Measurements from ENCODE around the gene ZMIZ1.
"Not testable (repeated sequence)": the region's sequence is repeated elsewhere in the genome, so short reads cannot be mapped to it uniquely, and the experiment has no call there.

The ZMIZ1 gene

DNA sequence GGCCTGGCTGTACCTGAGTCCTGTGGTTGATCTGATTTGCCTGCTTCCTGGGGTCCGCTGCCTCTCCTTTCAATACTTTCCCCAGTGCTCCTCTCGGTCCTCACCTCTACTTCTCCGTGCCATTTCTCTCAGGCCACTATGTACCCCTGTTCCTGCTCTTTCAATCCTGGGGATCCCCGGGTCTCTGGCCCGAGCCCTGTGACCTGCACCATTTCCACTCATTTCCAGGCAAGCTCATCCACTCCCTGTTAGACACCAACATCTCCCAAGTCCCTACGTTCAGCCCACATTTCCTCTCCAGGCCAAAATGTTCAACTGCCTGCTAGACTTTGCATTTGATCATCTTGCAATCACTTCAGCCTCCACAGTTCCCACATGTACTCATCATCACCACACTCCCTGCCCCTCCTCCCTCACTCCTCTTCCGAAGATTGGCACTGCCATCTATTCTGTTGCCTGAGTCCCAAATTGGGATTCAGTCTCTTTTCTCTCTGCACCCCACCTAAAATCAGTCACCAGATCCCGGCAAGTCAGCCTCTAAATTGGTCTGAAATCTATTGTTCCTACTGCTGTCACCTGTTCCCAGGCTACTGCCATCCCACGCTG is 34.4 kb upstream of the ZMIZ1 start:
- no peak for DNase-seq

- DNase-seq, result not testable (repeated sequence)
These were observed 32.4 kb upstream of the ZMIZ1 start for GRCh38 chr10:79036416-79036815.

GRCh38 chr10:79038104-79038840 is 30.5 kb upstream of the ZMIZ1 start:
- no peak for DNase-seq

GRCh38 chr10:79038841-79039201 is 29.9 kb upstream of the ZMIZ1 start:
- no peak for DNase-seq

- no peak for DNase-seq
These were observed 25.9 kb upstream of the ZMIZ1 start for GRCh38 chr10:79042639-79043411.

DNA sequence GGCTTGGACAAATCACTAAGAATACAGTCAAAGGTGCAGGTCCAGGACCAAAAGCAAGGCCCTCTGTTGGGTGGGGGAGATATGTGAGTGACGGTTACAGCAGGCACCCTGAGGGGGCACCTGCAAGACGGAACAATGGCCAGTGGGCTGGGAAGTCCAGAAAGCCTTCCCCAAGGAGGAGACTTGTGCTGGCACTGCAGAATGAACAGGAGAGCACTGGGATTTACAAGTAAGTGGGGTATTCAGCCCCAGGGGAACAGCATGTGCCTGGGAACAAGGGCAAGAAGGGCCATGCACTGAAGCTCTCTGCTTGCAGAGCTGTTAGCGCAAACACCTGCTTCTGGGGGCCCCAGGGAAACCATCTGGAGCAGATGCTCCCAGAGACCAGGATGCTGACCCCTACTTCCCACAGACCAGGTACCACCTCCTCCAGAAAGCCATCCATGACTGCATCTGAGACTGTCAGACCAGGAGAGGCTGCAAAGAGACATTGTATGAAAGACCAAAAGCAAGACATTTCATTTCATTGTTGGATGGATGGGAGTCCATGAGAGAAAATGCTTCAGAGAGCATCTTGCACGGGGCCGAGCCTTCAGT is 24.6 kb upstream of the ZMIZ1 start:
- DNase-seq, result no peak

- DNase-seq, result no peak
These were observed 23.9 kb upstream of the ZMIZ1 start for GRCh38 chr10:79044846-79045245.

- DNase-seq, result no peak
These were observed 23.1 kb upstream of the ZMIZ1 start for GRCh38 chr10:79045566-79046175.

DNA sequence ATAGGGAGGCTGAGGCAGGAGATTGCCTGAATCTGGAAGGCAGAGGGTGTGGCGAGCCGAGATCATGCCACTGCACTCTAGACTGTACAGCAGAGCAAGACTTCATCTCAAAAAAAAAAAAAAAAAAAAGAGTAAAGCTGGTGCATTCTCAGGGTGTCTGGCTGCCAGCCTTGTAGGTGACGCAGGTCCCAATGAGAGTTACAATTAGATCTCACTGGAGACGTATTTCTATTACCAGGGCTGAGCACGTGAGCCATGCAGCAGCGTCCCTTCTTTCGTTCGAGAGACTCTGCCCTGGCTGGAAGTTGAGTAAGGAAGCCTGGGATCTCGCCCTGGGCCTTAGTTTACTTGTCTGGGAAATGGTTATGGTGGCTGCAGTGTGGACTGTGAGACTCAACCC is 22.4 kb upstream of the ZMIZ1 start:
- DNase-seq, result no peak

GRCh38 chr10:79046741-79047583 is 21.8 kb upstream of the ZMIZ1 start:
- no peak for DNase-seq

DNA sequence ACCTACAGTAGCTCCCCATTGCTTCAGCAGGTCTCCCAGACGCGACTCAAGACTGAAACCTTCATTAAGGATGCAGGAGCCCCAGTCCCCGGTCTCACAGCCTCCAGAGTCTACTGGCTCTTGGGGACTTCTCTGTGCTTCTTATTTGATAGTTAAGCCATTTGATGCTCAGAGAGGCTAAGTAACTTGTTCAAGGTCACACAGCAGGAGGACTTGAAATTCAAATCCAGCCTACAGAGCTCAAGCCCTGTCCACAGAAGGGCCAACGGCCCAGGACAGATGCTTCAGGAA is 21.2 kb upstream of the ZMIZ1 start:
- DNase-seq, result no peak

DNA sequence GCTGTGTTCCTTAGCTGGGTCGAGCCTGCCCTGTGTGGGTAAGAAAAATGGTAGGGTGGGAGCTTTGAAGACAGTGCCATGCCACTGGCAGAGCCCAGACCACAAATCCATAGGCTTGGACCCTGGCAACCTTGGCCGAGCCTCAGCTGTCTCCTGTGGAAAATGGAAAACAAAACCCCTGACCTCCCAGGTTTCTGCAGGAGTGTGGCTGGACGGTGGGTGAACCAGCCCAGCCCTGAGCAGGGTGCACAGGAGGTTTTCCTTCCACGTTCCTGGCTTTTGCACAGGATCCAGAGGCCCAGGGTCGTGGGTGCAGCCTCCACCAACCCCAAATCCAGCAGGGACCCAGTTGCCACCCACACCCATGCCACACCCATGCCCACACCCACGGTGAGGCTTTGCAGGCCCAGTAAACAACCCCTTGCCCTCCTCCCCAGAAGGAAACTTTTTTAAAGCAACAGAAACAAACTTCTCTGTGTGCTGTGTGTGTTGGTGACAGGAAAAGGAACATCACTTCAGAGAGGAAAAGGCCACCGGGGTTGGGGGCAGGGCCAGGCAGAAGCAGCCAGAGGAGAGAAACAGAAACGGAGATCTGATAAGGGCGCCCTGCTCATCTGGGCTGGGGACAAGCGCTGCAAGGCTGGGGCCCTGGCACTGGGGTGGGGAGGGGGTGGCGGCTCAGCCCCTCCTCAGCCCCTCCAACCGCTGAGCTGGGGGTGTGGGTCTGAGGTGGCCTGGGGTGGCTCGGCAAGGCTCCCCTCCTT is 20.7 kb upstream of the ZMIZ1 start:
- DNase-seq, result peak; percentile 34

- DNase-seq, result no peak
These were observed 19.9 kb upstream of the ZMIZ1 start for GRCh38 chr10:79048639-79049550.

DNA sequence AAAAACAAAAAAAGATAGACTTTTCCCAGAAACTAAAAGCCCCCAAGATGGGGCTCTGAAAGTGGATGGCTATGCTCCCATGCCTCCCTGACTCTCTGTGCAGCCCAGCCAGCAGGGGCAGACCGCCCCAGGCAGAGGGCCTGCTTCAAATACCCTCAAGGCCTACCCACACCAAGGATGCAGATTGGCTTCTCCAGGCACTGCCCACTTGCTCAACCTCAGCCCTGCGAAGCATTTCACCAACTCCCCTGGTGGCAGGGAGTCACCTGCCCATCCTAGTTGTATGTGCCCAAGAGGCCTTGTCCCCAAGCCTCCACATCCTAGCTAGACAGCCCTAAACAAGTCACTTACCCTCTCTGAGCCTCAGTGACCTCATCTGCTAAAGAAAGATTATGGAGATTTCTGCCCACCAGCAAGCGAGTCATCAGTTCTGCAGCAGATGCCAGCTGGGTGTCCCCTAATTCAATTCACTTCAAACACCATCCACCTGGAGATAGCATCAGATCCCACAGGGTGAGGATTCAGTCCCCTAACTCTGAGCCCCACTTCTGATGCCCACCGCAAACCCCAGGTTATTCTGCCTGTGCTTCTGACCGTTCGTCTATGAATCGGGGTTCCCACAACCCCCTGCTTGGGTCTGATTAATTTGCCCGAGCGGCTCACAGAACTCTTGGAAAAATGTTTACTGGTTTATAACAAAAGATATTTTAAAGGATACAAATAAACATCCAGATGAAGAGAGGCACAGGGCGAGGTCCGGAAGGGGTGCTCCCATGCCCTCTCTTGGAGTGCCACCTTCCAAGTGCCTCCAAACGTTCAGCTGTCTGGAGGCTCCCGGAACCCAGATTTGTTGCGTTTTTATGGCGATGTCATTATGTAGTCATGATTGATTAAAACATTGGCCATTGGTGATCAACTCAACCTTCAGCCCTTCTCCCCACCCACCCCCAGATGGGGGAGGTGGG is 18.6 kb upstream of the ZMIZ1 start:
- no peak for DNase-seq

DNA sequence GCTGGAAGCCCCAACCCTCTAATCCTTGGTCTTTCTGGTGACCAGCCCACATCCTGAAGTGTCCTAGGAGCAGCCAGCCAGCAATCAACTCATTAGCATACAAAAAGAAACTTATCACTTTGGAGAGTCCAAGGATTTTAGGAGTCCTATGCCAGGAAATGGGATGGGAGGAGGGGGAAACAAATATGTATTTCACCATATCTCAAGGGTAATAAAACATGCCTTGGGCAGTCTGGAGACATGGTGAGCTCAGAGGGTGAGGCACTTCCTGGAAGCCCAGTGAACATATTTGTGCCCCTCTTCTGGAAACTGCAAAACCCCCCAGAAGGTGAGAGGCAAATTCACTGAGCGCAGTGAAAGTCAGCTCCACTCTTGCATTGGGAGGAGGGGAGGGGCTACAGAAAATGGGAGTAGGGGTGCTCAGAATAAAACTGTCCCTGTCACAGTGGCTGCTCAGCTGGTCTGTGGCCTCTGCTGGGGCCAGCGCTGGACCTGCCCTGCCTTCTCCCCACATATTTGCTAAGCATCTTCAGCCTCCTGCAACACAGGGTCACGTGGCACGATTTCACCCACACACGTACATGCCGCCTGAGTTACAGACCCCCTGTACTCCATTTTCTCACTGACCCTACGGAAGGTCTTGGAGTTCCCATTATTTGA is 17.7 kb upstream of the ZMIZ1 start:
- no peak for DNase-seq

GRCh38 chr10:79051766-79052165 is 17.0 kb upstream of the ZMIZ1 start:
- no peak for DNase-seq

DNA sequence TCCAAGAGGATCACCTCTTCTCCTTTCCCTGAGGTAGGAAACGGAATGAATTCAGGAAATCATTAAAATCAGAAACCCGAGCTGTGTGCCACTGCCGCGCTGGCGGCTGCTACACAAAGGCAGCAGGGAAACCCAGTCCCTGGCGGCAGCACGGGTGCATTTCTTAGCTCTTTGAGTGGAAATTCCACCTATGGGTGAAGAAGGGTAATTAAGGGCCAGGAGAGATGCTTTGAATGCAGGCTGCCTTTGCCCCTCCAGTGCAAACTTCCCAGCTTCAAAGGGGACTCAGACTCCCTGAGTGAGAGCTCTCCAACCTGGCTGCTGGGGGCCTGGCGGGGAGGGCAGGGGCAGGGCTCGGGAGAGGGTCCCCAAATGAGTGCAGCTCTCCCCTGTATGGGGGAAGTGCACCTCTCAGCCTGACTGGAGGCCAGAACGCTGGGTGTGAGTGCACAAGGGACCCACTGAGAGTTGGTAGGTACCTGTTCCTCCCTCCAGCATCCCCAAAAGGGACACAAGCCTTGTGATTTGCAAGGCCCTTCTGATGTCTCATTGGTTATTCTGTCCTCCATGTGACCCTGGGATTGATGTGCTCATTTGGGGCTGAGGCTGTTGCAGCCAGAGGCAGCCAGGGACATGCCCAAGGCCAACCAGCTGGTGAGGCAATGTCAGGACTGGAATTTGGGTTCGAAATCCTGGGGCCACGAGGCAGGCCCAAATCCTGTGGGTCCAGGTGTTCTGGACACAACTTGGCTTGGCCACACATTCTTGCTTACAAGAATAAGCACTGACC is 16.3 kb upstream of the ZMIZ1 start:
- DNase-seq, result no peak

GRCh38 chr10:79053081-79053434 is 15.7 kb upstream of the ZMIZ1 start:
- DNase-seq, result no peak

All from stimulated activated CD4-positive, alpha-beta T cell treated with anti-CD3 and anti-CD28 coated beads, Interleukin-12 subunit alpha, Interleukin-12 subunit beta, amount 100 ng/mL, for 4 hours (primary cell).